ENCODE results near the gene OGT.
A peak's percentile ranks its signal among the peaks of the same experiment; 100 is the strongest.

The OGT gene

GRCh38 chrX:71533851-71534561 is 1.1 kb downstream of the OGT start (continued):
- TF ChIP-seq HIC1 (tag by site-specific recombination; IDR thresholded peaks at IDR 0.05) (peak; percentile 75), KLF7 (tag by site-specific recombination; IDR thresholded peaks at IDR 0.05; ENCODE audit: borderline replicate concordance) (peak; percentile 65; the same call in 1 of the 2 replicates), GLIS2 (tag by site-specific recombination; IDR thresholded peaks at IDR 0.05) (peak; percentile 72), ZXDB (tag by site-specific recombination; IDR thresholded peaks at IDR 0.05) (peak; percentile 81), ZNF157 (tag by site-specific recombination; IDR thresholded peaks at IDR 0.05) (no peak), ZNF600 (tag by site-specific recombination; IDR thresholded peaks at IDR 0.05) (no peak), PBX3 (CRISPR knock-in tag; IDR thresholded peaks at IDR 0.05) (no peak), SP3 (tag by site-specific recombination; IDR thresholded peaks at IDR 0.05) (peak; percentile 61), WT1 (tag by site-specific recombination; IDR thresholded peaks at IDR 0.05) (no peak), ZNF623 (tag by site-specific recombination; IDR thresholded peaks at IDR 0.05) (no peak), ZBTB11 (tag by site-specific recombination; conservative IDR thresholded peaks at IDR 0.05; ENCODE audit: low read depth) (peak; percentile 35; the same call in 1 of the 2 replicates), KLF17 (tag by site-specific recombination; IDR thresholded peaks at IDR 0.05) (0 out of 2 replicates have a peak, but pooled peaks have one; percentile 32), ZNF335 (tag by site-specific recombination; conservative IDR thresholded peaks at IDR 0.05) (peak; percentile 22; the same call in 1 of the 2 replicates), ZNF18 (tag by site-specific recombination; IDR thresholded peaks at IDR 0.05) (peak; percentile 17; the same call in 1 of the 2 replicates), ZNF701 (tag by site-specific recombination; IDR thresholded peaks at IDR 0.05) (no peak), ELK4 (IDR thresholded peaks at IDR 0.05; ENCODE audit: borderline replicate concordance, low read depth, low read length) (no peak), ZNF133 (tag by site-specific recombination; IDR thresholded peaks at IDR 0.05) (no peak), SP2 (tag by site-specific recombination; IDR thresholded peaks at IDR 0.05) (peak; percentile 53)

Data from HEK293 (cell line).